ENCODE data around the gene MPRIP. TPM values are rescaled to one million over a fixed set of nuclear protein-coding genes. Genes with fewer than 3 reads are reported as not detected.

The MPRIP gene
- total and polyA plus RNA-seq, 2 of the 13 experiments (the other 11 are each of a cell fraction or from before 2014, with no cell fraction given): 50.2 to 52.4 TPM

GRCh38 chr17:17125136-17126084, 83.2 kb downstream of the MPRIP start:
- peaks cover 6 to 13% of the 10 kb centered on the region in 2 experiments; a peak in 2 of 5 replicates for H3K36me3 ChIP-seq (replicated peaks in 1 of 2; ENCODE audit: control insufficient read depth in 1 of 2, insufficient read depth in 2 of 2, low read length in 2 of 2)
- H3K9me3 ChIP-seq (ENCODE audit: low read length): no peaks in the 10 kb centered on the region
- intact Hi-C loops (cut with micrococcal nuclease; ENCODE audit: unreplicated experiment): no loop called here
- TF ChIP-seq RFX1 (IDR thresholded peaks at IDR 0.05) (peak; percentile 21; the same call in 1 of the 2 replicates), ZNF710 (CRISPR knock-in tag; IDR thresholded peaks at IDR 0.05; ENCODE audit: borderline replicate concordance) (no peak)
- H3K27me3 ChIP-seq (ENCODE audit: control insufficient read depth in 1 of 2, insufficient read depth in 2 of 2, low read length in 2 of 2): no peaks in the 10 kb centered on the region; a peak in 1 of 5 replicates
- peaks cover 11% of the 10 kb centered on the region for H3K4me1 ChIP-seq (ENCODE audit: insufficient read depth, low read length)
- H3K4me2 ChIP-seq (ENCODE audit: low read depth, low read length): no peak overlapping the region
- ATAC-seq: no peak
- H2AFZ ChIP-seq (ENCODE audit: low read length): no peak overlapping the region
- H3K9ac ChIP-seq (ENCODE audit: insufficient read depth, low read depth, low read length): no peak overlapping the region
- no peak for DNase-seq (ENCODE audit: low spot score)
- H3K4me3 ChIP-seq (replicated peaks in 1 of 3; ENCODE audit: insufficient read depth in 1 of 3, low read depth in 2 of 3, low read length in 3 of 3): no peak overlapping the region
- BruUV-seq (replicated peaks): no TSS peak
- in situ Hi-C loops (cut with HindIII; ENCODE audit: extremely low pct_ligation_motif_present, low pct_unique_long_range_greater_than_20kb): no loop called here
- POLR2A ChIA-PET: no interaction called here
- peaks cover 4% of the 10 kb centered on the region; the same call in 1 of the 2 replicates for H4K20me1 ChIP-seq (ENCODE audit: insufficient read depth, low read length)
- WGBS (ENCODE audit: low lambda C conversion rate): 90% methylated on average over 5 of the region's 6 CpGs
- no peaks in the 10 kb centered on the region for H3K79me2 ChIP-seq (ENCODE audit: insufficient read depth, low read length)
- FAIRE-seq: no peak
- CTCF ChIA-PET (ENCODE audit: low intra/inter-chr PET ratio, low total read pairs): no interaction called here
- H3K27ac ChIP-seq (ENCODE audit: extremely low read length, insufficient read depth, low read length): no peak overlapping the region
